HG03060 (cell line): Measurements from ENCODE around the gene SPDYE4.

Experiments
- ATAC-seq: cut with Tn5 transposase; IDR thresholded peaks from one replicate; pipeline ENCODE4 v1.9.1; 2021; ENCODE audit warnings: low read depth, moderate number of reproducible peaks; ENCODE audit not compliant: unreplicated experiment

Gene SPDYE4

DNA sequence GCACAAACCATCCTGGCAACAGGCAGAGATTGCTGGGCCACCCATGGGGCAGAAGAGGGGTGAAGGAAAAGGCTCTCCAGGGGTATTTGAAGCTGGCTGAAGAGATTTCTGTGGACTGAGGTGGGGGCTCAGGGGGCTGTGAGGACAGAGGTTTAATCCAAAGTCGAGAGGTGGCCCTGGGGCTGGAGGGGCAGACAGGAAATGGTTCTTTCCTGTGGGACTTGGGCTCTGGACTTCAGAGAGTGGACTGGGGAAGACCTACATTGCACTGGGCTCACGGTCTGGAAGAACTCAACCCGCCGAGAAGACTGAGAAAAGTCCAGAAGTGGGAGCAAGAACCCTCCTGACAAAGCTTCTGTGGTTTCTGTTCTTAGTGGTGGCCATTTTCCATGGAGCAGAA lies 16.6 kb downstream of the SPDYE4 start:
- no peak for ATAC-seq

- no peak for ATAC-seq
Observed at GRCh38 chr17:8741366-8741765, 17.0 kb downstream of the SPDYE4 start.

DNA sequence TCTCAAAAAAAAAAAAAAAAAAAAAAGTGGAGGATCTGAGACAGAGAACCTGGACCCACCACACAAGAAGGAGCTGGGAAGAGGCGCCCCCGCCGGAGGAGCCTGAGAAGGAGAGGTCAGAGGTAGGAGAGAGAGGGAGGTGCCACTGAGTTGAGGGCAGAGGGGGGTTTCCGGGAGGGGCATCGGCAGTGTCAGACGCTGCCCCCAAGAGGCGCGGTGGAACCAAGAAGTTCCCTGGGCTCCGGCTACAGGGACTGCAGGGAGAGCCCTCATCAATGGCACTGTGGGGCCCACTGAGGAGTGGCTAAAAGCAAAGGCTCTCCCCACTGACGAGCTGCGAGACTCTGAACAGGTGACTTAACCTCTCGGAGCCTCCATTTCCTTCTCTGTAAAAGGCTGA lies 17.9 kb downstream of the SPDYE4 start:
- ATAC-seq = no peak

DNA sequence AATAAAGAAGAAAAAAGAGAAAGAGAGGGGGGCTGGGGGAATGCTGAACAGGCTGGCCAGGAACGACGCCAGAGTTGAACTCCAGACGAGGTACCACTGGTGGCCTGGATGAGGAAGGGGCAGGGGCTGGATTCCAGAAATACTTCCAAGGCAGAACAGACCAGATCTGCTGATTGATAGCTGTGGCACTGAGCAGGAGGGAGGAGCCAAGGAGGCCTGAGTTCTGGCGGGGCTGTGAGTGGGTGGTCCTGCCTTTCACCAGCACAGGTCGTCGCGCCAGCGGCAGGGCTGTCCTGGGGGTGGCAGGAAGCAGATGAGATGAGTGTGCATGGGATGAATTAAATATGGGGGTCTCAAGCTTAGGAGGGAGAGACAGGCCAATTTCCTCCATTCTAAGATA lies 19.2 kb downstream of the SPDYE4 start:
- ATAC-seq = no peak

DNA sequence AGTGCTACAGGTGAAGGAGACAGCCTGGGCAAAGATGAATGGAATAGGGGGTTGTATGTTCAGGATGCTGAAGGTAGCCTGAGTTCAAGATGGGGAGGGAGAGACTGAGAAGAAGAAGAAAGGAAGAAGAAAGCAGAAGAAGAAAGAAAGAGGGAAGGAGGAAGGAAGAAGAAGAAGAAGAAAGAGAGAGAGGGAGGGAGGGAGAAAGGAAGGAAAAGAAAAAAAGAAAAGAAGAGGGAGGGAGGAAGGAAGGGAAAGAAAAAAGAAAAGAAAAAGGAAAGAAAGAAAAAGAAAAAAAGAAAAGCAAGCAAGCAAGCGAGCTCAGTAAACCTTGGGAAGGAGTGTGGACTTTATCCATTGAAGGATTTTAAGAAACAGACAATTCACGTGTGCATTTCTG lies 21.6 kb downstream of the SPDYE4 start:
- no peak for ATAC-seq

GRCh38 chr17:8736362-8736761 lies 22.0 kb downstream of the SPDYE4 start:
- ATAC-seq = no peak

GRCh38 chr17:8735336-8735939 lies 22.9 kb downstream of the SPDYE4 start:
- no peak for ATAC-seq

DNA sequence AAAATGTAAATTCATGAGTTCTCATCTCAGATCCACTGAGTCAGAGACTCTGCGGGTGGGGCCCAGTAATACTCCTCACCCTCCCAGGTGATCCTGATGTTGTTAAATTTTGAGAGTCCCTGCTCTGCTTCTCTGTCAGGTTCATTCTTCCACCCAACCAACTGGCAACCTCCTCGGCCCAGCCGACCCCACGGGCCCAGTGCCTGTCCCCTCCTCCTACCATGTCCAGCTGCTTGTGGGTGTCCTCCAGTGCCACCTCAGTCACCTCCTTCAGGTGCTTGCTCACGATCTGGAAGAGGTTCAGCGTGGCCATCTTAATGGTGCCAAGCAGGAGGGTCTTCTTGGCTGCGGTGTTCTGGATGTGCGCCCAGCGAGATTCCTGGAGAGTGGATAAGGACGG lies 23.5 kb downstream of the SPDYE4 start:
- no peak for ATAC-seq

GRCh38 chr17:8732406-8733085 lies 25.8 kb downstream of the SPDYE4 start:
- ATAC-seq = no peak

- ATAC-seq = no peak
Observed at GRCh38 chr17:8729860-8730259, 28.5 kb downstream of the SPDYE4 start.

DNA sequence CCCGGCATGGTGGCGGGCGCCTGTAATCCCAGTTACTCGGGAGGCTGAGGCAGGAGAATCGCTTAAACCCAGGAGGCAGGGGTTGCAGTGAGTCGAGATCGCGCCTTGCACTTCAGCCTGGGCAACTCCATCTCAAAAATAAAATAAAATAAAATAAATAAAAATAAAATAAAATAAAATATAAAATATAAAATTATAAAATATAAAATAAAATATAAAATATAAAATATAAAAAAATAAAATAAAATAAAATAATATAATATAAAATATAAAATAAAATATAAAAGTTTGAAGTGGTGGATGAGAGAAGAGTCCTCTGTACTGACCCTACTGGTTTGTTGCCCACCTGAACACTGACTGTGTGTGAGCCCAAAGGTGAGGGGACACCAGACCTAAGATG lies 28.9 kb downstream of the SPDYE4 start:
- no peak for ATAC-seq

- ATAC-seq = no peak
Observed at GRCh38 chr17:8728971-8729370, 29.4 kb downstream of the SPDYE4 start.

DNA sequence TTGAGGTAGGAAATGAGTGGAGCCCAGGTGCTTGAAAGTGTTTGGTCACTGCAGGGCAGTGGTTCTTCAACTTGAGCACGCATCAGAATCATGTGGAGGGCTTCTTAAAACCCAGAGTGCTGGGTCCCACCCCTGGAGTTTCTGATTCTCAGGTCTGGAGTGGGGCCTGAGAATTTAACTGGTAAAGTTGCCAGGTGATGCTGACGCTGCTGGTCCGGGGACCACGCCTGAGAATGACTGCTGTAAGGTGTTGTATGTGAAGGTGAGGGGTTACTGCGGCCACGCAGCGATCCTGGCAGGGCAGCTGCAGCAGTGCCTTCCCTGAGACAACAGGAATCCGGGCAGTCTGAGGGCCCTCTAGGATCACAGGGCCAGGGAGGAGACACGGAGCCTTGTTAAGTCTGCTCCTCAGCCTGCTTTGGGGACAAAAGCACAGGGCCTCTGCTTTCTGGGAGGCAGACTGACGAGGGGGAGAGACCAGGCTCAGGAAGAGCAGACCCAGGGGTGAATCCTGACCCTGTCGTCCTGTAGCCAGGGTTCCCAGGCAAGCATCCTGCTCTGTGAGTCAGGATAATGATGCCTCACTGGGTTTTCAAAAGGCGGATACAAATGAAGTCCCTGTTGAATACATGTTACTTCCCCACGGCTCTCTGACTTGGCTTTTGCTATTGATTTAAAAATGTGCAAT lies 30.0 kb downstream of the SPDYE4 start:
- ATAC-seq = no peak

DNA sequence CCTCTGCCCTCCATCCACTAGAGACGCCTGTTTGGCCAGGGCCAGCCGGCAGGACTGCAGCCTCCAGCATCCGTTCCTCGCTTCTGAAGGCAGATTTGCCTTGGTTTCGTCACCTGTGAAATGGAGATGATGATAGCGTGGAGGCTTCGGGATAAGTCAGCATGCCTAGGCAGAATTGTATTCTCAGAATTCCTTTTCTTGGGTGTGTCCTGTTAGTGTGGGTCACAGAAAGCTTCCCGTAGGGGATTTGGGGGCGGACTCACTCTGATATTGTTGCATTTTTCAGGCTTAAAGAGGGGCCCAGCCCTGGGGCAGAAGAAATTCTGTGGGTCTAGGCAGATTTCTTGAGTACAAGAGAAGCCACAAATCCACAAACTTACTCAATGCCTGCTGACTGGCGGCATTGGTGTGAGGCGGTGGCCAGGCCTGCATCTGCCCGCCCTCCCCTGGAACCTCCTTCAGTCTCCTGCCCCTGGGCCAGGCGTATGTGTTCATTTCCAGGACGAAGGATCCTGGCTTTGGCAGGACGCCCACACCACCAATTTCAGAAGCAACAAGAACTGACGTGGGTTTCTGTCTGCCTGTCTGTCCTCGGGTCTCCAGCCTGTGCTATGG lies 31.3 kb downstream of the SPDYE4 start:
- ATAC-seq = no peak

DNA sequence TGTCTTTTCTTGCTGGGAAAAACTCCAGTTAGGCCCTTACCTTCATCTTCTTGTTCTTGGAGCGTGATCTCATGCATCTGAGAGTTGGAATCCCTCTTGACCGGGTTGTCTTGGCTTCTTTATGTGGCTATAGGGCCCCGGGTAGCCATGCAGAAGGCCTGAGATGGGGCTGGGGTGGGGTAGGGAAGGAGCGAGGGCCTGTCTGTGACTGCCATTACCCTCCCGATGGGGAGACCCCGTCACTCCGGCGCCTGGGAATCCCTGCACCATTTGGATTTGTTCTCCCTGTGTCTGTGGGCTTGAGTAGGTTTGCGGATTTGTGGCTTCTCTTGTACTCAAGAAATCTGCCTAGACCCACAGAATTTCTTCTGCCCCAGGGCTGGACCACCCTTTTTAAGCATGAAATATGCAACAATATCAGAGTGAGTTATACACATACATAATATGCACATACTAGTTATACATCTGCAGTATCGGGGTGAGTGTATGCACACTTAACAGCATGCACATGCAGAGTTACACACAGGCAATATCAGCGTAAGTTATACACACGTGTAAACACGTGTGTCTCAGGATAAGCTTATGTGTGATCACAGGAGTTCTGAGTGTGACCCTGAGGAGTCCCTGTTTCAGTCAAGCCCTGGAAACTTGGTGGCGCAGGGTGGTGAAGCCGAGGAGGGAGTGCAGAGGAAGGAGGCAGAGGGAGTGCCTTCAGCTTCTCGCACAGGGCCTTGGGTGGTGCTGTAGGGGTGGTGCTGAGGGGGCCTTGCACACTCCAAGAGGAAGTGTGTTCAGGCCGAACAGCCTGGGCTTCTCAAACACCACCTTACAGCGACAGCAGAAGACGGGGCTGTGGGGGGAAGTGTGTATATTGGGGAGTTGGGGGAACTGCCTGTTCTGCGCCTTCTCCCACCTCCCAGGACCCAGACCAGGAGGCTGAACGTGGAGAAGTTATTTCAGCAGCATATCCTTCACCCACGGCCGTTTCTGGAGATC lies 32.2 kb downstream of the SPDYE4 start:
- ATAC-seq = no peak

DNA sequence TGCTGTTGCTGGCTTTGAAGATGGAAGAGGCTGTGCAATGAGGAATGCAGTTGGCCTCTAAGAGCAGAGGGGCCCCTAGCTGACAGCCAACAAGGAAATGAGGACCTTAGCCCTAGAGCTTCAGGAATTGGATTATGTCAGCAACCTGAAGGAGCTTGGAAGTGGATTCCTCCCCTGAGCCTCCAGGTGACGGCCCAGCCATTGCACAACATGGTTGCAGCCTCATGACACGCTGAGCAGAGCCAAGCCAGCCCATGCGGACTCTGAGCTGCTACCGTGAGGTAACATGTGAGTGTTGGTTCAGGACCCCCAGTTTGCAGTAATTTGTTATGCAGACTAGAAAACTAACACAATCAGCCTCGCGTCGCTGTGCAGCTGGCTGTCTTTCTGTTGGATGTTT lies 33.9 kb downstream of the SPDYE4 start:
- no peak for ATAC-seq

DNA sequence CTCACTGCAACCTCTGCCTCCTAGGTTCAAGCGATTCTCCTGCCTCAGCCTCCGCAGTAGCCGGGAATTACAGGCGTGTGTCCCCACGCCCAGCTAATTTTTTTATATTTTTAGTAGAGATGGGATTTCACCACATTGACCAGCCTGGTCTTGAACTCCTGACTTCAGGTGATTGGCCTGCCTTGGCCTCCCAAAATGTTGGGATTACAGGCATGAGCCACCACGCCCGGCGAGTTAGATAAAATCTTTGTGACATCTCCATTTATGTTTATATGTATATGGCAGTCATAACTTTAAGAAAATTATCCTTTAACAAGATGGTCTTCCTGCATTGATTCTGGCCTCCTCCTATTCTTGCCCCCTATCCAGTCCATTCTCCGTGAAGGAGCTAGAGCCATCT lies 37.8 kb downstream of the SPDYE4 start:
- no peak for ATAC-seq

DNA sequence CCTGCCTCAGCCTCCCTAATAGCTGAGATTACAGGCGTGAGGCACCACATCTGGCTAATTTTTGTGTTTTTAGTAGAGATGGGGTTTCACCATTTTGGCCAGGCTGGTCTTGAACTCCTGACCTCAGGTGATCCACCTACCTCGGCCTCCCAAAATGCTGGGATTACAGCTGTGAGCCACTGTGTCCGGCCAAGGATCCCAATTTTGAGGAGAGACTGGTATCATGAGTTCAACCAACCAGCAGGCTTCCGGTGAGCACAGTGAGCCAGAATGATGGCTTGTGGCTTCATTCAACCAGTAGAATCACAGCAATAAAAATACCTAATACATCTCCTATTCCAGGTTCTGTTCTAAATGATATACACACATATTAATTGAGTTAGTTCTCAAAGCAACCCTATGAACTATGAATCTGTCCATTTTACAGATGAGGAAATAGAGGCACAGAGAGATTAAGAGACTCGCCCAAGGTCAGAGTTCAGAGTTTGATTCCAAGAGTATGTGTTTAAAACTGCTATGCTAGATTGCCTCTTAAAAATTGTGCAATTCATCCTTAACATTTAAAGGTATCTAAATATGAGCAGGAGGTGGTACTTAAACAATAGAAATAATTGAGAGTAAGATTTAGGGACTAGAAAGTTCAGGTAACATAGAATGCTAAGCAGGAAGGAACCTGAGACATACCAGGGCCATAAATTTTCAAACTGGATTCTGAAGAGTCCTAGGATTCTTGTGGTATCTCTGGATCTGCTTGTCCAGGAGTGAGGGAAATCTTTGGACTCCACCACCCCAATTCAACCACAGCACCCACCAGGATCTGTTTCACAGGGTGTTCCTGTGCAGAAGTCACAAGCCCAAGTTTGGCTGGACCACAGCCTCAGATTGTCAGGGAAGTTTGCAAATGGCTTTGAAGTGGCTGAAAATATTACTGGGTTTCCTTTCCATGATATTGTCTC lies 38.8 kb downstream of the SPDYE4 start:
- no peak for ATAC-seq

GRCh38 chr17:8718001-8718563 lies 40.3 kb downstream of the SPDYE4 start:
- no peak for ATAC-seq
